NCI-H2196 treated with DMSO at 0.1 percent for 48 hours (cell line): ENCODE data around the gene C16orf96.

Experiments
- DNase-seq: peaks from one replicate; lab custom pipeline; 2025; ENCODE audit not compliant: unreplicated experiment; lab: John Stamatoyannopoulos, UW

C16orf96 gene

DNA sequence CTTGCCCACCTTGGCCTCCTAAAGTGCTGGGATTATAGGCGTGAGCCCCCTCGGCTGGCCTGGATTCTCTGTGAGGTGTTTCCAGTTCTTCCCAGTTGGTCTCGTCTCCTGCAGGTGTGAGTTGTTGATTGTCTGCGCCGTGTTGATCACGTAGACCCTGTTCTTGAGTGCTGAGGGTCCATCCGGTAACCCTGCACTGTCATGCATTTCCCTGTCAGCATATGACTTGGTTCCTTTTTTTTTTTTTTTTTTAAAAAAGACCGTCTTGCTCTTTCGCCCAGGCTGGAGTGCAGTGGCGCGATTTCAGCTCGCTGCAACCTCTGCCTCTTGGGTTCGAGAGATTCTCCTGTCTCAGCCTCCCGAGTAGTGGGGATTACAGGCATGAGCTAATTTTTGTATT lies 85.8 kb downstream of the C16orf96 start:
- no peak for DNase-seq

DNA sequence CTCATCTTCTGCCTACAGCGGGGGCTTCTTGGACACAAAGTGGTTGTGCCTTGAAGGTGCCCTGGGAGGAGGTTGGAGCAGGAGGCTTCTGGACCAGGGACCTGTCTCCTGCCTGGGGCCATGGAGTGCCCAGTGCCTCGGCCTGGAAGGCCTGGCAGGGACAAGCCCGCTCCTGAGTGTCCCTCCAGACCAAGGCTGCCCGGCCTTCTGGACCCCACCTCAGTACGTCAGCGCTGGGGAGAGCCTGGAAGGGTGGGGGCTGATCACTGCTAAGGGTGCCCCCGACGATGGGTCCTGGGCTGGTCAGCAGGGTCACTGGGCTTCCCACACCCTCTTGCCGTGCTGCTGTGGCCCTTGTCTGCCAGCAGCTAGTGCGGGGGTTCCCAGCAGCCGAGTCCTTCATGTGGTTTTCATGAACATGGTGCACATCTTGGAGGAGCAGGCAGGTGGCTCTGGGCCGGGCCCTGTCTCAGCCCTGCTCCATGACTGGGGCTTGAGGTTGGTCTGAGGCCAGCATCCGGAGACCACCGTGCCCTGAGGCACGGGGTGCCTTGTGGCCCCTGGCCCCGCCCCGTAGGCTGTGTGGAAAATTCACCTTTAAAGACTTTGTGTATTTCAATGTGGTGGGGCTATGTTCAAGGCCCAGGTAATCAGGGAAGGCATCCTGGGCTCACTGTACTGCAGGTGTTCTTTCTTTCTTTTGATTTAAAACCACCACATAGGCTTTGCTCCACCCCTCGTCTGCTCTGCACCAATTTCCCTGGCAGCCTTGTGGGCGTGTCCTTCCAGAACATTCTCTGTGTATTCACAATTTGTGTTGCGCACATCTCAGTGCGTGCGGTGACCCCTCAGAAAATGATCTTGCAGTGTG lies 90.9 kb downstream of the C16orf96 start:
- DNase-seq: no peak

DNA sequence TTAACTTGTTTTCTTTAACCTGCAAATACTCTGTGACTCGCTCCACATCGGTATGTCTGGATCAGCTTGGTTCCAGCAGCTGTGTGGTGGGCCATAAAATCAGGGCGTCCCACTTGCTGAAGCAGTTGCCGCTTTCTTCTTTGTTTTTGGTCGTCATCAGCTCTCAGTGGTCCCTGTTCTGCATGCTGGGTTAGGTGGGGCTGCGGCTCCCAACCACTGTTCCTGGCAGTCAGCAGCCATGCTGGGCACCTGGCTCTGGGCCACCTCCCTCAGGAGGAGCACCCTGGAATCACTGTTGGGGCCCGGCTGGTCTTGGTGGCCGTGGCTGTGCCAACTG lies 91.5 kb downstream of the C16orf96 start:
- no peak for DNase-seq

DNA sequence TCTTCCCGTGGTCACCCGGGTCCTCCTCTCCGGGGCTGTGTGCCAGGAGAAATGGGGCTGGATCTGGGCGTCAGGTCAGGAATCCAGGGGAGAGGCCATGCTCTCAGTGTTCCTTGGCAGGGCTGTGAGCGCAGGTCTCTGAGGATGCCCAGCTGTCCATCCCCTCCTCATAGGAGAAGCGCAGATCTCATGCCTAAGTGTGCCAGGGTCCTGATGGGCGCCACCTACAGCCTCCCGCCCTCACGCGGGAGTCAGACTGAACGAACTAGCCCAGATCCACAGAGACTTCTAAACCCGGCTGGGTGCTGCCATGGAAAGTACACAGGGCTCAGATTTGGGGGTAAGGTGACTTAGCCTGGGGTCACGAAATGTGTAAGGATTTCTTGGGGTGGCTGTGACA lies 92.8 kb downstream of the C16orf96 start:
- DNase-seq: no peak

DNA sequence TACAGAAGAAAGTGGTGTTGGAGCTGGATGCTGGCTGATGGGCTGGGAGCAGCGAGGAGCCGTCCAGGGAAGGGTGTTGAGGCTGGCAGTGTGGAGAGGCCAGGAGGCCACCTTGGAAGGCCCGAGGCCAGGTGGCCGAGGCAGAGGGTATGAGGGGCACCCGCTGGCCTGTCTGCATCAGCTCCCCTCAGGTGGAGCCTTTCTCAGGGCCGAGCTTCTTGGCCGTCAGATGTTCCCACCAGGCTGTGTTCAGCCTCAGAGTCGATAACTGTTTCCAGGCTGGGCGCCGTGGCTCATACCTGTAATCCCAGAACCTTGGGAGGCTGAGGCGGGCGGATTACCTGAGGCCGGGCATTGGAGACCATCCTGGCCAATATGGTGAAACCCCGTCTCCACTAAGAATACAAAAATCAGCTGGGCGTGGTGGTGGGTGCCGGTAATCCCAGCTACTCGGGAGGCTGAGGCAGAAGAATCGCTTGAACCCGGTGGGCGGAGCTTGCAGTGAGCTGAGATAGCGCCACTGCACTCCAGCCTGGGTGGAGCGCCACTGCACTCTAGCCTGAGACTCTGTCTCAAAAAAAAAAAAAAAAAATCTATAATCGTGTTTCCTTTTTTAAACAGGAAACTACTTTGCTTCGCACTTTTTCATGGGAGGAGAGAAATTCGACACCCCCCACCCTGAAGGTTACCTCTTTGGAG lies 93.8 kb downstream of the C16orf96 start:
- DNase-seq: no peak
